K562 (cell line): ENCODE data around the gene RINT1. TPM values are rescaled to one million over a fixed set of nuclear protein-coding genes. Genes with fewer than 3 reads are reported as not detected.

Experiments
- ATAC-seq: fragments of 200-7000 bp; cut with Tn5 transposase; 3 replicates; pipeline ENCODE4 v1.9.1; 2020; ENCODE audit warnings: moderate library complexity
- BruUV-seq: library from RNA; stranded (reverse); fragments of 400-500 nt; replicated peaks from 2 replicates; lab custom pipeline; 2021; lab: Mats Ljungman, UMichigan
- CTCF ChIA-PET: fragments of 300-600 bp; formaldehyde crosslinking; extraction: SDS; loops from one replicate; lab custom pipeline; 2021; ENCODE audit warnings: low intra/inter-chr PET ratio; lab: Yijun Ruan, JAX
- POLR2A ChIA-PET: fragments of 300-600, 350-650 bp; sonication (Branson Sonifier 250); formaldehyde crosslinking; extraction: SDS; loops from one replicate; lab custom pipeline; 2021; ENCODE audit warnings: antibody characterized with exemption, inconsistent platforms; lab: Yijun Ruan, JAX
- DNase-seq, 4 experiments: peaks; one replicate each; pipeline versions ENCODE4 v3.0.0 to v3.0.0-alpha.2; 2011 to 2018; ENCODE audit warnings: low spot score in 3 of 4, mixed read lengths in 3 of 4; ENCODE audit errors: extremely low read depth in 1 of 4
- FAIRE-seq: peaks from 2 replicates; lab custom pipeline; 2011; peaks lifted over from hg19 to GRCh38; lab: Jason Lieb, UNC
- H2AFZ ChIP-seq: 2 replicates; pipeline ENCODE4 v1.6.0; 2011; ENCODE audit warnings: low read depth, low read length, control low read depth, inconsistent platforms
- H3K27ac ChIP-seq: fragments of 200-600 bp; 3 replicates; pipeline ENCODE4 v1.8.0; 2011; ENCODE audit warnings: low read depth, mild to moderate bottlenecking, control low read depth, inconsistent platforms, low read length, moderate library complexity, mixed read lengths; ENCODE audit errors: extremely low read depth
- H3K27me3 ChIP-seq, 2 experiments: fragments of 300-600 bp in 1 of 2; 2 replicates in 1 of 2; 3 replicates in 1 of 2; pipeline versions ENCODE4 v1.6.0 to v1.8.0; 2011; ENCODE audit warnings: inconsistent platforms in 2 of 2, low read length in 2 of 2, mild to moderate bottlenecking in 1 of 2, mixed read lengths in 1 of 2, moderate library complexity in 1 of 2; ENCODE audit not compliant: control insufficient read depth in 2 of 2, insufficient read depth in 2 of 2
- H3K36me3 ChIP-seq: fragments of 300-600 bp; 3 replicates; pipeline ENCODE4 v1.8.0; 2011; ENCODE audit warnings: mild to moderate bottlenecking, low read length, inconsistent platforms; ENCODE audit not compliant: control insufficient read depth, insufficient read depth
- H3K4me1 ChIP-seq, 2 experiments: fragments of 200-600 bp in 1 of 2; replicated peaks in 1 of 2; 2 replicates in 1 of 2; 3 replicates in 1 of 2; pipeline versions ENCODE4 v1.5.1 to v1.8.0; 2011; ENCODE audit warnings: inconsistent platforms in 2 of 2, low read length in 2 of 2, mild to moderate bottlenecking in 1 of 2, mixed read lengths in 1 of 2, moderate library complexity in 1 of 2; ENCODE audit not compliant: control insufficient read depth in 2 of 2, insufficient read depth in 2 of 2
- H3K4me2 ChIP-seq: 2 replicates; pipeline ENCODE4 v1.6.1; 2011; ENCODE audit warnings: low read length, control low read depth, inconsistent platforms, mixed read lengths; ENCODE audit not compliant: insufficient read depth
- H3K4me3 ChIP-seq: fragments of 200-600 bp; sonication (generic), shearing (Covaris generic); 2 replicates; pipeline ENCODE4 v1.5.1; 2016; ENCODE audit warnings: control low read depth, inconsistent platforms
- H3K79me2 ChIP-seq: fragments of 200-600 bp; 3 replicates; pipeline ENCODE4 v1.8.0; 2011; ENCODE audit warnings: low read length, inconsistent platforms; ENCODE audit not compliant: control insufficient read depth, insufficient read depth
- H3K9ac ChIP-seq, 2 experiments: 2 replicates each; pipeline versions ENCODE4 v1.6.0 to v1.6.1; 2011; ENCODE audit warnings: low read depth in 2 of 2, low read length in 2 of 2, control low read depth in 1 of 2, inconsistent platforms in 1 of 2, mild to moderate bottlenecking in 1 of 2, mixed read lengths in 1 of 2; ENCODE audit not compliant: insufficient read depth in 1 of 2
- H3K9me1 ChIP-seq: one replicate; pipeline ENCODE4 v1.6.0; 2011; ENCODE audit warnings: inconsistent platforms, mild to moderate bottlenecking, low read length, moderate library complexity; ENCODE audit not compliant: control insufficient read depth, insufficient read depth
- H3K9me3 ChIP-seq: replicated peaks from 2 replicates; pipeline ENCODE4 v1.5.1; 2011; ENCODE audit warnings: low read depth, low read length, inconsistent platforms; ENCODE audit not compliant: control insufficient read depth, insufficient read depth
- H4K20me1 ChIP-seq: replicated peaks from 2 replicates; pipeline ENCODE4 v1.6.1; 2011; ENCODE audit warnings: low read length, inconsistent platforms, mixed read lengths; ENCODE audit not compliant: control insufficient read depth, insufficient read depth
- BMI1 ChIP-seq: fragments of 150-350 bp; IDR thresholded peaks from 2 replicates; pipeline ENCODE4 v1.6.1; 2014; ENCODE audit warnings: low read length
- CHD4 ChIP-seq: fragments of 200-600 bp; sonication (generic); IDR thresholded peaks from 3 replicates; pipeline ENCODE4 v1.6.1; 2012; ENCODE audit warnings: low read depth, mild to moderate bottlenecking, mixed read lengths, low read length, inconsistent platforms; ENCODE audit not compliant: insufficient read depth, insufficient replicate concordance, poor library complexity, severe bottlenecking
- DACH1 ChIP-seq: fragments of 450-650 bp; IDR thresholded peaks from 2 replicates; pipeline ENCODE4 v1.6.1; 2018; ENCODE audit not compliant: partially characterized antibody
- EHMT2 ChIP-seq: fragments of 450-650 bp; IDR thresholded peaks from 2 replicates; pipeline ENCODE4 v1.6.1; 2018; ENCODE audit warnings: antibody characterized with exemption
- ELF4 ChIP-seq: fragments of 450-650 bp; formaldehyde crosslinking; IDR thresholded peaks from 2 replicates; pipeline ENCODE4 v1.4.0; 2022; ENCODE audit warnings: missing genetic modification characterization
- HEY1 ChIP-seq: fragments of 250-450 bp; sonication (Bioruptor Pico); IDR thresholded peaks from 2 replicates; pipeline ENCODE4 v1.5.0; 2020; ENCODE audit warnings: mild to moderate bottlenecking, moderate library complexity, borderline replicate concordance
- IFI16 ChIP-seq: fragments of 250-450 bp; sonication (Bioruptor Pico); IDR thresholded peaks from 2 replicates; pipeline ENCODE4 v2.1.2; 2022; ENCODE audit warnings: mild to moderate bottlenecking, inconsistent platforms
- MAFK ChIP-seq: IDR thresholded peaks from 2 replicates; pipeline ENCODE4 v1.6.1; 2011; ENCODE audit warnings: low read length, improper control_type of control experiment
- NFATC3 ChIP-seq: fragments of 450-650 bp; IDR thresholded peaks from 2 replicates; pipeline ENCODE4 v1.6.1; 2017; ENCODE audit warnings: mild to moderate bottlenecking
- NFIX ChIP-seq: fragments of 250-450 bp; sonication (Bioruptor Pico); IDR thresholded peaks from 2 replicates; pipeline ENCODE4 v1.4.0; 2020; ENCODE audit warnings: low read depth, mild to moderate bottlenecking, moderate library complexity
- NUFIP1 ChIP-seq: fragments of 450-650 bp; IDR thresholded peaks from 2 replicates; pipeline ENCODE4 v1.6.1; 2018; ENCODE audit not compliant: partially characterized antibody
- PHTF2 ChIP-seq: fragments of 250-450 bp; sonication (Bioruptor Pico); IDR thresholded peaks from 2 replicates; pipeline ENCODE4 v1.5.0; 2021; ENCODE audit warnings: mild to moderate bottlenecking
- POLR2B ChIP-seq: fragments of 450-650 bp; IDR thresholded peaks from 2 replicates; pipeline ENCODE4 v1.6.1; 2018; ENCODE audit warnings: low read depth; ENCODE audit not compliant: partially characterized antibody
- RHOXF2B ChIP-seq: fragments of 250-450 bp; sonication (Bioruptor Pico); conservative IDR thresholded peaks from 2 replicates; pipeline ENCODE4 v1.5.1; 2021
- TEAD4 ChIP-seq, 2 experiments: sonication (generic) in 1 of 2; formaldehyde crosslinking in 1 of 2; IDR thresholded peaks; 2 replicates each; pipeline versions ENCODE4 v1.6.1 to v1.8.0; 2012 to 2022; ENCODE audit warnings: borderline replicate concordance in 1 of 2, inconsistent platforms in 1 of 2, low read length in 1 of 2, mild to moderate bottlenecking in 1 of 2, missing genetic modification reagents in 1 of 2
- ZNF232 ChIP-seq: sonication (generic); formaldehyde crosslinking; IDR thresholded peaks from 2 replicates; pipeline ENCODE4 v1.8.0; 2022; ENCODE audit warnings: mild to moderate bottlenecking, missing genetic modification reagents
- WGBS: fragments of 100-300 bp; shearing (Covaris generic); methylation state at CpG from one replicate; pipeline ENCODE4 v1.1.6; 2016; ENCODE audit warnings: low coverage, mixed read lengths; ENCODE audit not compliant: insufficient coverage; ENCODE audit errors: missing lambda C conversion rate; 5-methylcytosine and 5-hydroxymethylcytosine counted together
- in situ Hi-C: fragments of 300-500 bp; cut with MboI; formaldehyde crosslinking; loops from 4 replicates; pipeline ENCODE4 v1.15.0; 2018; ENCODE audit warnings: inconsistent platforms, mixed read lengths
- intact Hi-C: fragments of 100-400 bp; cut with micrococcal nuclease; formaldehyde crosslinking; loops from 2 replicates; pipeline ENCODE4 v1.14.2; 2022
- polyA plus RNA-seq, 8 experiments: library from polyadenylated mRNA; depleted of rRNA in 4 of 8; stranded (reverse) in 5 of 8; unstranded in 3 of 8; fragments of >200 nt; fragmentation: Nextera tagmentation in 2 of 8; fragmentation: Illumina TruSeq in 1 of 8; extraction: Ambion mirVana in 2 of 8; extraction: Trizol in 1 of 8; gene quantifications; 2 replicates each; pipeline versions ENCODE4 v1.2.1 to v1.2.3, GENCODE V29; 2011 to 2014; ENCODE audit warnings: inconsistent platforms in 1 of 8, missing spikeins in 1 of 8
- total RNA-seq, 7 experiments: library from RNA; depleted of rRNA in 6 of 7; stranded (reverse); fragments of >200 nt in 6 of 7; fragmentation: Illumina TruSeq in 2 of 7; extraction: Trizol in 2 of 7; gene quantifications; 2 replicates each; pipeline versions ENCODE4 v1.2.1 to v1.2.3, GENCODE V29; 2011 to 2021; ENCODE audit warnings: low replicate concordance in 1 of 7
- TF ChIP-seq, protein P1 (sequence below): sonication (generic); formaldehyde crosslinking; IDR thresholded peaks from 2 replicates; pipeline ENCODE4 v1.8.0; 2023; ENCODE audit warnings: missing genetic modification reagents, mild to moderate bottlenecking, borderline replicate concordance

Gene RINT1
- total and polyA plus RNA-seq, 9 of the 15 experiments (the other 6 are each of a cell fraction or from before 2014, with no cell fraction given): 21.3 to 74.3 (median 27.4) TPM

DNA sequence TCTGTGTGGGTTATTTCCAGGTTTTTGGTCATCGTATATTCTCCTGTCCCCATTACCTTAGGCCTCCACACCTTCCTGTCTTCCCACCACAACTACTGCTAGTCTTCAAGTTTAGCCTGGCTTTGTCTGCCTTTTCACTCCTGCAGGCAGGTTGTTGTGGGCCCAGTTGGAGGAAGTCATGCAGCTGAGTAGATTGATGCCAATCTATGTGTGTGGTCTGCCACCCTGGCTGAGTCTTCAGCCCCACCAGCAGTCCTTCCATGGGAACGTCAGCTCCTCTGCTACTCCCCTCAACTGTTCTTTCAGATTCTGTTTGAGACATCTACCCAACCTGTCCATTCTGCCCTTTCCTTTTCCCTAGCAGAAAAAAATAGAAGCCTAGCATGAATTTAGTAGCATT, 6.3 kb downstream of the RINT1 start:
- CTCF ChIA-PET: no interaction called here

More for the DNA sequence above, 6.3 kb downstream of the RINT1 start:
- Histone ChIP-seq H3K27ac (no peak overlapping the region), H3K36me3 (peaks cover 97% of the 10 kb centered on the region), H3K4me2 (no peak overlapping the region), H3K4me3 (no peak overlapping the region), H3K9ac (no peak overlapping the region), H4K20me1 (no peaks in the 10 kb centered on the region), H3K9me3 (no peaks in the 10 kb centered on the region), H2AFZ (no peak overlapping the region), H3K79me2 (peaks cover 22% of the 10 kb centered on the region), H3K4me1 (peaks cover 3 to 5% of the 10 kb centered on the region in 2 experiments; a peak in 4 of 5 replicates), H3K9me1 (no peaks in the 10 kb centered on the region), H3K27me3 (no peaks in the 10 kb centered on the region)
- in situ Hi-C loops (no loop called here), intact Hi-C loops (no loop called here)
- FAIRE-seq (no peak), DNase-seq (no peak), ATAC-seq (no peak)
- WGBS: 87% methylated on average over 2 of the region's 2 CpGs
- POLR2A ChIA-PET: interaction anchor here (0.7 to 1.2 kb wide), 4 partner anchors 8 to 14 kb away, joined by 3 to 4 read pairs (median 3); no protein-coding TSS in a partner anchor
- no peak for TF ChIP-seq CHD4
- TF ChIP-seq ELF4 (CRISPR knock-in tag): no peak
- no peak for TF ChIP-seq HEY1 (CRISPR knock-in tag)
- no peak for TF ChIP-seq BMI1
- no peak for TF ChIP-seq MAFK
- TF ChIP-seq ZNF232 (CRISPR knock-in tag): no peak
- TF ChIP-seq NFIX (CRISPR knock-in tag): no peak
- TF ChIP-seq, protein P1, sequence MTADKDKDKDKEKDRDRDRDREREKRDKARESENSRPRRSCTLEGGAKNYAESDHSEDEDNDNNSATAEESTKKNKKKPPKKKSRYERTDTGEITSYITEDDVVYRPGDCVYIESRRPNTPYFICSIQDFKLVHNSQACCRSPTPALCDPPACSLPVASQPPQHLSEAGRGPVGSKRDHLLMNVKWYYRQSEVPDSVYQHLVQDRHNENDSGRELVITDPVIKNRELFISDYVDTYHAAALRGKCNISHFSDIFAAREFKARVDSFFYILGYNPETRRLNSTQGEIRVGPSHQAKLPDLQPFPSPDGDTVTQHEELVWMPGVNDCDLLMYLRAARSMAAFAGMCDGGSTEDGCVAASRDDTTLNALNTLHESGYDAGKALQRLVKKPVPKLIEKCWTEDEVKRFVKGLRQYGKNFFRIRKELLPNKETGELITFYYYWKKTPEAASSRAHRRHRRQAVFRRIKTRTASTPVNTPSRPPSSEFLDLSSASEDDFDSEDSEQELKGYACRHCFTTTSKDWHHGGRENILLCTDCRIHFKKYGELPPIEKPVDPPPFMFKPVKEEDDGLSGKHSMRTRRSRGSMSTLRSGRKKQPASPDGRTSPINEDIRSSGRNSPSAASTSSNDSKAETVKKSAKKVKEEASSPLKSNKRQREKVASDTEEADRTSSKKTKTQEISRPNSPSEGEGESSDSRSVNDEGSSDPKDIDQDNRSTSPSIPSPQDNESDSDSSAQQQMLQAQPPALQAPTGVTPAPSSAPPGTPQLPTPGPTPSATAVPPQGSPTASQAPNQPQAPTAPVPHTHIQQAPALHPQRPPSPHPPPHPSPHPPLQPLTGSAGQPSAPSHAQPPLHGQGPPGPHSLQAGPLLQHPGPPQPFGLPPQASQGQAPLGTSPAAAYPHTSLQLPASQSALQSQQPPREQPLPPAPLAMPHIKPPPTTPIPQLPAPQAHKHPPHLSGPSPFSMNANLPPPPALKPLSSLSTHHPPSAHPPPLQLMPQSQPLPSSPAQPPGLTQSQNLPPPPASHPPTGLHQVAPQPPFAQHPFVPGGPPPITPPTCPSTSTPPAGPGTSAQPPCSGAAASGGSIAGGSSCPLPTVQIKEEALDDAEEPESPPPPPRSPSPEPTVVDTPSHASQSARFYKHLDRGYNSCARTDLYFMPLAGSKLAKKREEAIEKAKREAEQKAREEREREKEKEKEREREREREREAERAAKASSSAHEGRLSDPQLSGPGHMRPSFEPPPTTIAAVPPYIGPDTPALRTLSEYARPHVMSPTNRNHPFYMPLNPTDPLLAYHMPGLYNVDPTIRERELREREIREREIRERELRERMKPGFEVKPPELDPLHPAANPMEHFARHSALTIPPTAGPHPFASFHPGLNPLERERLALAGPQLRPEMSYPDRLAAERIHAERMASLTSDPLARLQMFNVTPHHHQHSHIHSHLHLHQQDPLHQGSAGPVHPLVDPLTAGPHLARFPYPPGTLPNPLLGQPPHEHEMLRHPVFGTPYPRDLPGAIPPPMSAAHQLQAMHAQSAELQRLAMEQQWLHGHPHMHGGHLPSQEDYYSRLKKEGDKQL (CRISPR knock-in tag): no peak
- TF ChIP-seq POLR2B: no peak
- TF ChIP-seq IFI16 (CRISPR knock-in tag): no peak
- TF ChIP-seq TEAD4 (IDR thresholded peaks at IDR 0.05; ENCODE audit: low read length): no peak
- no peak for TF ChIP-seq TEAD4 (CRISPR knock-in tag; IDR thresholded peaks at IDR 0.05; ENCODE audit: borderline replicate concordance)
- no peak for TF ChIP-seq EHMT2
- no peak for TF ChIP-seq DACH1
- TF ChIP-seq RHOXF2B (CRISPR knock-in tag): no peak
- TF ChIP-seq NFATC3: no peak
- TF ChIP-seq PHTF2 (CRISPR knock-in tag): no peak
- no peak for TF ChIP-seq NUFIP1
- BruUV-seq: no TSS peak
